ENCODE results near the gene MKNK1.

Gene MKNK1

GRCh38 chr1:46536527-46536926, 67.5 kb downstream of the MKNK1 start:
- no peak for DNase-seq

- DNase-seq = peak; percentile 6
Measured at GRCh38 chr1:46535063-46535462, 69.0 kb downstream of the MKNK1 start.

GRCh38 chr1:46533179-46533864, 70.7 kb downstream of the MKNK1 start:
- peak; percentile 36 for DNase-seq

GRCh38 chr1:46532498-46533178, 71.4 kb downstream of the MKNK1 start:
- DNase-seq = peak; percentile 49

GRCh38 chr1:46532095-46532494, 72.0 kb downstream of the MKNK1 start:
- no peak for DNase-seq

- DNase-seq = no peak
Measured at GRCh38 chr1:46530791-46531409, 73.2 kb downstream of the MKNK1 start.

DNA sequence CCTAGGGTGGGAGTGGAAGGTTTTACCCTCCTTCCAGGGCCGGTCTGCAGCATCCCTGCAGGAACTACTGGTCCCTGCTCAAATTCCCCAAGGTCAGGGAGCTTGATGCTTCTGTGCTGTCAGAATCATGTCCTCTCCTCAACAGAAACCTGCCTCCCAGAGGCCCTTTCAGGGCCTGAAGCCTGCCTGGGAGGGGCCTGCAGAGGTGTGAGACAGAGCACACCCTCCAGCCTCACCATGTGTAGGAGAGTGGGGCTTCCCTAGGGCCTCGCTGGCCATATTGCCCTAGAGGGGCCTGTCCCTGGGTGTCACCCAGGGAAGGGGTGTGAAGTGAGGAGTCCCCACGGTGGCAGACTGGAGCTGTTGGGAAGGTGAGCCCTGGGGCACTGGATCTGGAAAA, 73.8 kb downstream of the MKNK1 start:
- no peak for DNase-seq

GRCh38 chr1:46529031-46529630, 74.9 kb downstream of the MKNK1 start:
- DNase-seq = no peak

GRCh38 chr1:46528297-46528955, 75.6 kb downstream of the MKNK1 start:
- DNase-seq = no peak

GRCh38 chr1:46527474-46528296, 76.4 kb downstream of the MKNK1 start:
- DNase-seq = peak; percentile 55

DNA sequence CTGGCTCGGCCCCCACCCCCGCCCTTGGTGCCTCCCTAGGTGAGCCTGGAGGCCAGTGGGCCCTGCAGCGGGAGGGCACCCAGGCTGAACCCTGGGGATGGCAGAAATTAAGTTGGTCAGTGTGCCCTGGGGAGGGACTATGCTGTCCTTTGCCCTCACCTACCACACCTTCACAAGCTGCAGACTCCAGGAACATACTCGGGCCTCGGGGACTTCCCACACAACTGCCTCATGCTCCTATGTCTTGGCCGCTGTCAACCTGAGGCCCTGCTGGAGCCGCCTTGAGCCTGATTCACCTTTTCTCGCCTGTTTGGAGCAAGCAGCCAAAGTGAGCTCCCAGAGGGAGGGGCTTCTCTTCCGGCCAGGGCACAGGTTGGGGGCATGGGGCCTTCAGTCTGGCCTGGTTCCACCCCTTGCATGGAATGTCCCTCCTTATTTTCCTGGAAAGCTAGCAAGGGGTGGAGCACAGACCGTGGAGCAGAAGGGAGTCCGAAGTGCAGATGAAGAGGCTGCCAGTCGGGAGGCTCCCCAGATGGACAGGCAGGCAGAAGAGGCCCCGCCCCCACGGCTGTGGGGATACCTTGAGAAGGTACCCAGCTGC, 77.3 kb downstream of the MKNK1 start:
- no peak for DNase-seq

- no peak for DNase-seq
Measured at GRCh38 chr1:46526013-46526690, 77.9 kb downstream of the MKNK1 start.

- no peak for DNase-seq
Measured at GRCh38 chr1:46525253-46525983, 78.7 kb downstream of the MKNK1 start.

DNA sequence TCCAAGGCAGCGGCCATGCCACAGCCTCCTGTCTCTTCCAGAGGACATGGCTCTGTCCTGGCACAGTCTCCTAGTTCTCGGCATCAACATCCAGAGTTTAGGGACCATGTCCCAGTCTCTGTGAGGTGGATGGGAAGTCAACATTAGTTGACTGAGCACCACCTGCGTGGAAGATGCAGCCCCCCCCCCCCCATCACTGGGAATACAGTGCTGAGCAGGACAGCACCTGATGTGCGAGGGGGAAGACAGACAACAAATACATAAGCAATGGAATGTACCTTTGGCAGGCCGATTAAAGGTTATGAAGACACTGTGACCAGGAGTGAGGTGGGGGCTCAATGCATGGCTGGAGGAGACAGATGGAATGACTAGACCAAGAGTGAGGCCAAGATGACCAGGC, 79.2 kb downstream of the MKNK1 start:
- no peak for DNase-seq

GRCh38 chr1:46523496-46524353, 80.3 kb downstream of the MKNK1 start:
- DNase-seq = no peak

GRCh38 chr1:46522969-46523320, 81.1 kb downstream of the MKNK1 start:
- DNase-seq = no peak

GRCh38 chr1:46522184-46522968, 81.7 kb downstream of the MKNK1 start:
- no peak for DNase-seq

DNA sequence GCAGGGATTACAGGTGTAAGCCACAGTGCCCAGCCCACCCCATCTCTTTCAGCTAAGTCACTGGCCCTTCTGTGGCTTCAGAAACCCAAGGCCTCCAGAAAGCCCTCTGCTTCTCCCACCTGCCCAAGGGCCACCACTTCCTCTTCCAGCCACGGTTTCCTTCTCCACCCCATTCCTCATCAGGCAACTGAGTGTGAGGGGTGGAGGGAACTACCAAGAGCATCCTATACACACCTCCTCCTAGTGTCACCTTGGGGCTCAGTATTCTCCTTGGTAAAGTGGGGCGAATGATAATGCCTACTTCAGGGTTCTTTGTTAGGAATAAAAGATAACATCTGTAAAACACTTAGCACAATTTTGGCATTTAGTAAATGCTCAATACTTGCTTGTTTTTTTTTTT, 82.7 kb downstream of the MKNK1 start:
- no peak for DNase-seq
